Ovary (tissue), 9 donors: ENCODE data around the gene GON4L. TPM values are rescaled to one million over a fixed set of nuclear protein-coding genes. Genes with fewer than 3 reads are reported as not detected.

ENCODE experiments used
- DNase-seq, 5 donors: peaks; one replicate each; pipeline ENCODE4 v3.0.0-alpha.2; 2019 to 2020
- H3K27ac ChIP-seq, 2 donors: fragments of 200-600 bp; one replicate each; pipeline versions ENCODE4 v1.5.1 to v1.8.0; 2019 to 2022
- H3K27me3 ChIP-seq: fragments of 200-600 bp; one replicate; pipeline ENCODE4 v1.8.0; 2022
- H3K36me3 ChIP-seq: fragments of 200-600 bp; sonication (generic); one replicate; pipeline ENCODE4 v1.5.1; 2019
- H3K4me1 ChIP-seq: one replicate; pipeline ENCODE4 v1.8.1; 2013; ENCODE audit warnings: mild to moderate bottlenecking, moderate library complexity; ENCODE audit not compliant: insufficient read depth
- H3K4me3 ChIP-seq: fragments of 200-600 bp; sonication (generic); one replicate; pipeline ENCODE4 v1.5.1; 2017
- H3K9me3 ChIP-seq, 2 donors: fragments of 200-600 bp in 1 of 2; sonication (generic) in 1 of 2; one replicate each; pipeline versions ENCODE4 v1.5.1 to v1.8.1; 2013 to 2019; ENCODE audit warnings: mild to moderate bottlenecking in 1 of 2, moderate library complexity in 1 of 2
- CTCF ChIP-seq, 3 donors: fragments of 450-650 bp in 2 of 3; fragments of 200-600 bp in 1 of 3; IDR thresholded peaks; one replicate each; pipeline versions ENCODE4 v1.5.1 to v1.8.0; 2016 to 2022; ENCODE audit warnings: antibody characterized with exemption in 3 of 3, mild to moderate bottlenecking in 1 of 3
- EP300 ChIP-seq: sonication (generic); formaldehyde crosslinking; IDR thresholded peaks from one replicate; pipeline ENCODE4 v1.6.1; 2017; ENCODE audit warnings: antibody characterized with exemption
- POLR2A ChIP-seq: fragments of 450-650 bp; IDR thresholded peaks from one replicate; pipeline ENCODE4 v1.6.1; 2017; ENCODE audit warnings: antibody characterized with exemption, mild to moderate bottlenecking, moderate library complexity
- WGBS, 3 donors: extraction: QIAGEN DNeasy Blood & Tissue Kit in 1 of 3; methylation state at CpG; one replicate each; pipeline versions ENCODE4 v1.1.5 to v1.1.7; 2013 to 2017; 5-methylcytosine and 5-hydroxymethylcytosine counted together
- intact Hi-C, 4 donors: fragments of 100-400 bp; cut with DNase I; formaldehyde crosslinking; loops; one replicate each; pipeline versions ENCODE4 v1.11.0 to v1.15.1; 2022 to 2023
- polyA plus RNA-seq, 2 donors: library from polyadenylated mRNA; stranded (reverse); fragments of 200-250 nt in 1 of 2; fragments of 350-450 nt in 1 of 2; fragmentation: Illumina TruSeq in 1 of 2; extraction: RNeasy Lipid Tissue Mini Kit (QIAGEN cat#74804) in 1 of 2; gene quantifications; one replicate each; pipeline ENCODE4 v1.2.3, GENCODE V29; 2013 to 2014
- total RNA-seq, 7 donors: library from RNA; depleted of rRNA in 2 of 7; stranded (reverse); fragments of >200 nt in 2 of 7; fragmentation: NEBNext Ultra II Directional in 3 of 7; extraction: Animal tissue kit (Norgen Biotek cat#: 25700) in 3 of 7; gene quantifications; one replicate each; pipeline versions ENCODE4 v1.1.0 to v1.2.4, GENCODE V29; 2016 to 2023
- donor health status: DM: no; HTN: no; CAD: no; lungs with moderate emphysema.
- donor health status: DM: no; HTN: no; CAD: no.
- donor health status: Bipolar disorder and iron deficiency.
- donor health status: DM: yes; HTN: yes; CAD: no.
- donor health status: DM: no; HTN: no; CAD: no.
- donor health status: DM: yes; HTN: yes; CAD: no.

Gene GON4L
- total and polyA plus RNA-seq, 9 donors = 16.0 to 57.5 (median 39.5) TPM

- Histone ChIP-seq H3K36me3 (no peaks in the 10 kb centered on the region), H3K27me3 (no peaks in the 10 kb centered on the region), H3K4me1 (no peaks in the 10 kb centered on the region), H3K9me3 (no peaks in the 10 kb centered on the region), H3K27ac (no peak overlapping the region), H3K4me3 (no peak overlapping the region)
- 93 to 96% (median 96%) methylated on average over 8 of the region's 8 CpGs for WGBS, 3 donors
- no peak for DNase-seq
- no peak for TF ChIP-seq POLR2A
- no peak for TF ChIP-seq CTCF (IDR thresholded peaks at IDR 0.05)
- intact Hi-C loops = no loop called here
These were observed 10.8 kb upstream of the GON4L start for GRCh38 chr1:155867766-155868165.

GRCh38 chr1:155864393-155864792 lies 7.4 kb upstream of the GON4L start:
- no peak for DNase-seq
- Histone ChIP-seq H3K4me1 (no peaks in the 10 kb centered on the region), H3K9me3 (no peaks in the 10 kb centered on the region), H3K27me3 (no peaks in the 10 kb centered on the region), H3K27ac (no peak overlapping the region), H3K36me3 (no peaks in the 10 kb centered on the region), H3K4me3 (no peak overlapping the region)
- TF ChIP-seq POLR2A = no peak
- no peak for TF ChIP-seq EP300
- no peak for TF ChIP-seq CTCF (IDR thresholded peaks at IDR 0.05)
- intact Hi-C loops = loop anchor here in 1 of 4 donors (5.0 kb wide), 1 partner anchor 113 kb away; the partner anchor contains the start of gene ARHGEF2

GRCh38 chr1:155861896-155862295 lies 4.9 kb upstream of the GON4L start:
- TF ChIP-seq POLR2A (no peak), EP300 (no peak), CTCF (IDR thresholded peaks at IDR 0.05) (no peak)
- Histone ChIP-seq H3K4me1 (peaks cover 4% of the 10 kb centered on the region), H3K27ac (no peak overlapping the region), H3K27me3 (no peaks in the 10 kb centered on the region), H3K36me3 (no peaks in the 10 kb centered on the region), H3K4me3 (no peak overlapping the region), H3K9me3 (no peaks in the 10 kb centered on the region)
- intact Hi-C loops = loop anchor here in 1 of 4 donors (5.0 kb wide), 1 partner anchor 115 kb away; the partner anchor contains the start of gene ARHGEF2
- WGBS, 3 donors = 96 to 99% (median 97%) methylated on average over 2 of the region's 2 CpGs
- DNase-seq = no peak

GRCh38 chr1:155860970-155861510 lies 4.0 kb upstream of the GON4L start:
- 33 to 55% (median 42%) methylated on average over 2 of the region's 2 CpGs for WGBS, 3 donors
- TF ChIP-seq POLR2A (no peak), EP300 (no peak), CTCF (IDR thresholded peaks at IDR 0.05) (no peak)
- Histone ChIP-seq H3K27ac (peak overlapping the region; percentile 88 to 89), H3K9me3 (no peaks in the 10 kb centered on the region), H3K4me3 (peak overlapping the region; percentile 39), H3K36me3 (no peaks in the 10 kb centered on the region), H3K4me1 (peaks cover 7% of the 10 kb centered on the region), H3K27me3 (no peaks in the 10 kb centered on the region)
- intact Hi-C loops = loop anchor here in 1 of 4 donors (5.0 kb wide), 1 partner anchor 116 kb away; the partner anchor contains the start of gene ARHGEF2
- no peak for DNase-seq
